Measurements from ENCODE around the gene PEG3. TPM values are rescaled to one million over a fixed set of nuclear protein-coding genes. Genes with fewer than 3 reads are reported as not detected.

PEG3 gene
- not detected in 2 replicates for total RNA-seq (2014; rRNA removed; shearing (Covaris generic))

DNA sequence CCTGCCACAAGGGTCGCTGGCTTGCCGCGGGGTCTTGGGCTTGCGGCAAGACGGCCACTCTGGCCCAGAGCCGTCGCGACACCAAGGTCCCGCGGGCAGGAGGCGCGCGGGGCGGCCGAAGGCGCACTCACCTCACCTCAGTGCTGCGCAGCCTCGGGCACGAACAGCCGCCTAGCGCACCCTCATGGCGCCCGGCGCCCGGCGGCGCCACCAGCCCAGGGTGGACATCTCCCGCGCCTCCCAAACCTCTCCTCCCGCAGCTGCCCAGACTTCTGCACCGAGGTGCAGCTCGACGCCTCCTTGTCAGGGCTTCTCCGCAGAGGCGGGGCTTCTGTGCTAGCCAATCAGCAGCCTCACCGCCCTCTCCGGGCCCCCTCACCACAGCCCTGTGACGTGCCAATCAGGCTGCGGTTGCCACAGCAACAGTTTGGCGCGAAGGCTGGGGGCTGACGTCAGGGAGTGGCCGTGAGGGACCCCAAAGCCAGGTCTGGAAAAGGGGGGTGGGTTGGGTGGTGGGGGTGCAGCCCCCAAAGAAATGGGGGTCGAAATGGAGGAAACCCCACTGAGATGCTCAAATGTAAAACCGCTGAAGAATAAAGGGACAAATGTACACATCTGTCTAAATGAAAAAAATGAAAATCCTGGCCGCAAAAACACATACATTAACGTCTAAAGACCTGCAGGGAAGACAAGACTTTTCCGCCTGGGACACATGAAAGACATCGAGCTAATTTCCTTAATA, at the start of gene PEG3, which contains the start of gene ZIM2:
Gene PEG3, minus strand, starts transcription at position 276 of the 742 bp plus-strand sequence. CDS start 16,071 bp downstream, outside the sequence.
Gene ZIM2, minus strand, starts transcription at position 276 of the 742 bp plus-strand sequence. CDS start 16,449 bp downstream, outside the sequence.
- Histone ChIP-seq H3K27me3 (replicated peaks) (no peaks in the 10 kb centered on the region), H3K9me3 (replicated peaks) (peaks cover 34% of the 10 kb centered on the region), H3K4me1 (replicated peaks) (no peaks in the 10 kb centered on the region), H3K4me3 (no peak within 1 kb of the TSS), H3K27ac (no peak within 1 kb of the TSS), H3K36me3 (no peaks in the 10 kb centered on the region)
- DNase-seq (ENCODE audit: low read depth in 1 of 2, low spot score in 2 of 2), result no peak

DNA sequence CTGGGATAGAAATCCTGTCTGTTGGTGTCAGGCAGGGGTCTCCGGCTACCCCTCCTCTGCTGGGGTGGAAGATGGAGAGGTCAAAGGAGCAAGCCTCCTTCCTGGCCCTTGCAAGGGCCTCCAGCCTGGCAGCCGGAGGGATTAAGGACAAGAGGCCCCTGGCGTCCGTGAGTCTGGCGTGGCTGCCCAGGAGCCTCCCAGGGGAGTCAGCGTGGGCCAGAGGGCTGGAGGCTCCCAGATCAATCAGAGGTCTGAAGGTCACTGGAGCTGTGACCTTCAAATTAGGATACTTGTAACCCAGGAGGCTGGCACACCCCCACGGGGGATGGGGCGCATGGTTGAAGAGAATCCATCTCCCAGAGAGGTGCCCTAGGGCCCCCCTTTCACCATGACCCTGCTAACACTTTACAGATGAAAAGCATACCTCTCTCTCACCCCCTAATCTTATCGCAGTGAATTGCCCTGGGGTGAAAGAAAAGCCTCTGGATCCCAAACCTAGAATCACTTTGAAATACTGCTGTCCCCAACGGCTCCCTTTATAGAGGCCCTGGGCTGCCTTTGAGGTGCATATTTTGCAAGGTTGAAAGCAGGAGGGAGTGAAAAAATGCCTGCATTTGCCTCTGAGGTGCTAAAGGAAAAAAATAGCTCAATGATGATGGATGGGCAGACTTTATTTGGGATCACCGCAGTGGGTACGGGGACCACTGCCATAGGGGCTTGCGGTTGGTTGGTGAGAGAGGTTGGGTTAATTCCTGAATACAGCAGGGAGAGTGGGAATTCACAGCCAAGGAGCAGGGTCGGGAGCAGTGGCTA, 44.9 kb upstream of the PEG3 start:
- no peak overlapping the region for H3K27ac ChIP-seq
- no peak overlapping the region for H3K4me3 ChIP-seq

DNA sequence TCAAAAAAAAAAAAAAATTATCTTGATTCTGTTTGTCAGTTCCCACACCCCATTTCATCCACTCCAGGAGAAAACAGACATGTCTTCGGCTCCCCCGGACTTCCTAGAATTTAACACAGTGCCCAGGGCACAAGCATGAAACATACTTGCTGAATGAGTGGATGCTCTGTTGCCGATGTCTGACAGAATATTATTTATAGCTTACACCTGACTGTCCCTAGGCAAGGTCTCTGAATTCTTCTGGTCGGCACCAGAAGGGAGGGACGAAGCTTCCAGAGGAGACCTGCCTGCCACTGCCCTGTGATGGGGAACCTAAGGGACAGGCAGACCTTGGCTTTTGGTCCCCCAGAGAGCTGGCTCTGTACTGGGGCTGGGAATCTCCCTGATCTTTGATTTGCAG, 43.9 kb upstream of the PEG3 start:
- Histone ChIP-seq H3K36me3 (no peaks in the 10 kb centered on the region), H3K9me3 (replicated peaks) (no peaks in the 10 kb centered on the region; the same call in none of the 2 replicates), H3K27me3 (replicated peaks) (no peaks in the 10 kb centered on the region), H3K4me3 (no peak overlapping the region), H3K4me1 (replicated peaks) (no peaks in the 10 kb centered on the region), H3K27ac (no peak overlapping the region)
- DNase-seq (ENCODE audit: low read depth in 1 of 2, low spot score in 2 of 2), result no peak

More for the DNA sequence above, 44.9 kb upstream of the PEG3 start:
- Histone ChIP-seq H3K4me1 (replicated peaks) (no peaks in the 10 kb centered on the region), H3K27me3 (replicated peaks) (no peaks in the 10 kb centered on the region), H3K36me3 (no peaks in the 10 kb centered on the region), H3K9me3 (replicated peaks) (no peaks in the 10 kb centered on the region; the same call in none of the 2 replicates)
- DNase-seq (ENCODE audit: low read depth in 1 of 2, low spot score in 2 of 2), result no peak

DNA sequence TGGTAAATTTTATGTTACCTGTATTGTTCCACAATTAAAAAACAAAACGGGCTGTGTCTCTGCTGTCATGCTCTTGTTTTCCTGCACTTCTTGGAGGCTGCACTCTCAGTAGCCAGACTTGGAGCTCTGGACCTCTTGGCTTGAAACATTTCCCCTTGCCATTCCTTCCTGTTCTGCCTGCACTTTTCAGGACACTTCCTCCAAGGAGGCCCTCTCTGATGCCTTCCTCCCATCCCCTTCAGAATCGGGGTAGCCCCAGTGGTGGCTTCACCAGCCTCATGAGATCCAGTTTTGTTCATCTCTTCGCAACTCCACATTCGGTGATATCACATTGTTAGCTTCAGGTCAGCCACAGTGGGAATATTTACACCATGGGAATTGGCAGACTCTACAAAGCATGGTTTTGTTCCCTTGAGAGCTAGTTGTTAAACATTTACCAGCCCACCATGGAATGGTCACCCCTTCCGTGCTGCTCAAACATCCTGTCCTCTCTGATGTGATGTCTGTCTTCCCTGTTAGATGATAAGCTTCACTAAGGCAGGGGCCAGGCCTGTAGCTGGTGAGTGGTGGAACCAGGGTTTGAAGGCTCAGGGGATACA, 40.2 kb upstream of the PEG3 start:
- H3K9me3 ChIP-seq (replicated peaks), result no peaks in the 10 kb centered on the region; the same call in 1 of the 2 replicates
- no peak for DNase-seq (ENCODE audit: low read depth in 1 of 2, low spot score in 2 of 2)
- no peaks in the 10 kb centered on the region for H3K27me3 ChIP-seq (replicated peaks)
- H3K36me3 ChIP-seq, result no peaks in the 10 kb centered on the region
- H3K4me3 ChIP-seq, result no peak overlapping the region
- no peak overlapping the region for H3K27ac ChIP-seq
- H3K4me1 ChIP-seq (replicated peaks), result no peaks in the 10 kb centered on the region

DNA sequence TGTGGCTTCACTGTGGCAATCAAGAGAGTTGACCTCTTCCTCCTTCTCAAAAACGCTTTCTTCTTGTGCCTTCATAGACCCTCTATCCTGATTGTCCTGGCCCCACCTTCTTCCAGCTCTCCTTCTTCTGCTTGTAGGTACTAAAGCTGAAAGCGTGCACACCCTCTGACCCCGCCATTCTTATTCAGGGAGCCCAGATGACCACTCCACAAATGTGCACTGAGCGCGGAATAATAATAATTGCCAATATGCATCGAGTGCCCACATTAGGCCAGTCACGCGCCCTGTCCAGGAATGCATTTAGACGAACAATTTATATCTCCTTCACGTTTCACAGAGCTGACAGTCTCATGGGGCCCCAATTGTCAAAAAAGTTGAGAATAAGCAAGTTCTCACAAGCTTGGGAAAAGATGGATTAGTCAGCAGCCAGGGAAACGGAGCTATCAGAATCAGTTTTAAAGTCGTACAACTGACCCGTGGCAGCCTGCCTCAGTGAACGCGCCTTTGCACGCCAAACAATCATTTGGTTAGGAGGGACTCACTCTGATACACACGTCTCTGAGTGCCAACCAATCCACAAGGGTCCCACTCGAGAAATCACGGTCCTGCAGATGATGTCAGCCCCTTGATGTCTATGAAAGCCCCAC, 36.7 kb upstream of the PEG3 start:
- H3K27ac ChIP-seq, result no peak overlapping the region
- H3K27me3 ChIP-seq (replicated peaks), result no peaks in the 10 kb centered on the region
- no peak overlapping the region for H3K4me3 ChIP-seq
- H3K9me3 ChIP-seq (replicated peaks), result no peaks in the 10 kb centered on the region
- DNase-seq (ENCODE audit: low read depth in 1 of 2, low spot score in 2 of 2), result no peak
- H3K4me1 ChIP-seq (replicated peaks), result no peaks in the 10 kb centered on the region
- H3K36me3 ChIP-seq, result no peaks in the 10 kb centered on the region

DNA sequence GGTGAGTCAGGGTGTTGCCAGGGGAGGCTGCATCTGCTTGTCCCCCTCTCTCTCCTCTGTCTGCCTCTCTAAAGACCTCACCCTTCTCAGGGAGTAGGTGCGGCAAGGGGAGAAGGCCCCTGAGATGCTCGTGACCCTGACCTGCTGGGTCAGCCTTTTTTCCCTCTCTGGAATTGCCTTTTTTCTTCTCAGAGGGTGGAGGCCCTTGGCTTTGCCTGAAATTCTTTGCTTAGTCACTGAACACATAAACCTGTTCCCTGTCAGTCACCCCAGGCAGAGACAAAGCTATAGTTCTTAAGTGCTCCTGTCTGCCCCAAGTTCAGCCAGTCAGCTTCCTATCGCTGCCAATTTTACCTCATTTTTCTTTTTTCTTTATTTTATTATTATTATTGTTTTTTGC, 35.2 kb upstream of the PEG3 start:
- no peaks in the 10 kb centered on the region for H3K27me3 ChIP-seq (replicated peaks)
- H3K36me3 ChIP-seq, result no peaks in the 10 kb centered on the region
- H3K4me3 ChIP-seq, result no peak overlapping the region
- no peak for DNase-seq (ENCODE audit: low read depth in 1 of 2, low spot score in 2 of 2)
- H3K4me1 ChIP-seq (replicated peaks), result no peaks in the 10 kb centered on the region
- H3K9me3 ChIP-seq (replicated peaks), result no peaks in the 10 kb centered on the region
- H3K27ac ChIP-seq, result no peak overlapping the region

DNA sequence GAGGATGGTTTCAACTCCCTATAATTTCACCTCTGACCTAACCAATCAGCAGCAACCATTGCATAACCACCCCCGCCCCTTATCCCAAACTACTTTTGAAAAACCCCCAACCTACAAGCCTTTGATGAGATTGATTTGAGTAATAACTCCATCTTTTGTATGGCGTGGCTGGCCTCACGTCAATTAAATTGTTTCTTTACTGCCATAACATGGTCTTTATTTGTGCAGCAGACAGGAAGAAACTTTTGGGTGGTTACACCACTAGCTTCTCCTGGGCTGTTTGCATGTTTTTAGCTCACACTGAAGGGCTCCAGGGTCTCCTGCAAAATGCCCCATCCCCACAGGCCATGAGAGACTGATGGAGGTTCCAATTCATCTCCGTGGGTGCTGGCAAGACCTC, 34.0 kb upstream of the PEG3 start:
- H3K27ac ChIP-seq, result no peak overlapping the region
- H3K4me1 ChIP-seq (replicated peaks), result no peaks in the 10 kb centered on the region
- no peaks in the 10 kb centered on the region for H3K36me3 ChIP-seq
- H3K4me3 ChIP-seq, result no peak overlapping the region
- no peaks in the 10 kb centered on the region for H3K9me3 ChIP-seq (replicated peaks)
- DNase-seq (ENCODE audit: low read depth in 1 of 2, low spot score in 2 of 2), result no peak
- H3K27me3 ChIP-seq (replicated peaks), result no peaks in the 10 kb centered on the region

DNA sequence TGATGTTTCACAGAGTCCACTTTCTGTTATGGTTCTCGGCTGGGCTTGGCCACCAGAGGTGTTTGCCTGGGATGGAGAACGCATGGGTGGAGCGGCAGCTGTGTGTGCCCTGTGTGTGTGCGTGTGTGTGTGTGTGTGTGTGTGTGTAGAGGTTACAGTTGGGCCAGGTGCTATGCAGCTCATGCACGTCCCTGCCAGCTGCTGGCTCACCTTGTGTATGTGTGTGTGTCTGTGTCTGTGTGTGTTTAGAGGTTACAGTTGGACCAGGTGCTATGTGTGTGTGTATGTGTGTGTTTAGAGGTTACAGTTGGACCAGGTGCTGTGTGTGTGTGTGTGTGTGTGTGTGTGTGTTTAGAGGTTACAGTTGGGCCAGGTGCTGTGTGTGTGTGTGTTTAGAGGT, 33.0 kb upstream of the PEG3 start:
- Histone ChIP-seq H3K4me3 (no peak overlapping the region), H3K9me3 (replicated peaks) (no peaks in the 10 kb centered on the region), H3K36me3 (no peaks in the 10 kb centered on the region), H3K4me1 (replicated peaks) (no peaks in the 10 kb centered on the region), H3K27ac (no peak overlapping the region), H3K27me3 (replicated peaks) (no peaks in the 10 kb centered on the region)
- no peak for DNase-seq (ENCODE audit: low read depth in 1 of 2, low spot score in 2 of 2)

DNA sequence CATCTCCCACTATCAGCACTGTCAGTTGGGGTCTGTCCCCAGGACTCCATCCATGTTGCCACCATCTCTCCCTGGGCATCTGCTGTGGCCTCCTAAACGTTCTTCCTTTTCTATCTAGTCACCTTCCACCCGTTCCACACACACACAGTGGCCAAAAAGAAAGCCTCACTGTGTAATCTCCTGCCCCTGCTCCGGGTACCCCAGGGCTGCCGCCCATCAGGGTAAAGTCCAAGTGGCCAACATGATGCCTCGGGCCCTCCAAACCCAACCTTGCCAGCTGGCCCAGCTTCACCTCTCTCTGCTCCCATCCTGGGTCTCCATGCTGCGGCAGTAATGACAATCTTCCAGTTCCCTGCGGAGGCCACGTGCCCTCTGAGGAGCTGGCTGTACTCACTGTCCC, 29.4 kb upstream of the PEG3 start:
- no peaks in the 10 kb centered on the region for H3K27me3 ChIP-seq (replicated peaks)
- DNase-seq (ENCODE audit: low read depth in 1 of 2, low spot score in 2 of 2), result no peak

DNA sequence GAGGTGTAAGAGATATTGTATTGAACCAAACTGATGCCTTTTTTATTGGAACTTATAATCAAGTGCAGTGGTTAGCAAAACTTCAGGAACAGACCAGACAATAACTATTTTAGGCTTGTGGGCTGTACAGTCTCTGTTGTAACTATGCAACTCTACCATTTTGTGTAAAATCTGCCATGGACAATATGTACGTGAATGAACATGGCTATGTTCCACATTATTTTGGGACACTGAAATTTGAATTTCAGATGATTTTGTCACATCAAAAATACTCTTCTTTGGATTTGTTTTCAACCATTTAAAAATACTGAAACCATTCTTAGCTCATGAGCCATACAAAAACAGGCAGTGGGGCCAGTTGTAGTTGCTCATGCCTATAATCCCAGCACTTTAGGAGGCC, 27.9 kb upstream of the PEG3 start:
- H3K36me3 ChIP-seq, result no peaks in the 10 kb centered on the region
- no peak overlapping the region for H3K27ac ChIP-seq
- no peaks in the 10 kb centered on the region for H3K4me1 ChIP-seq (replicated peaks)
- H3K27me3 ChIP-seq (replicated peaks), result no peaks in the 10 kb centered on the region
- no peak for DNase-seq (ENCODE audit: low read depth in 1 of 2, low spot score in 2 of 2)
- no peak overlapping the region for H3K4me3 ChIP-seq
- peaks cover 20% of the 10 kb centered on the region for H3K9me3 ChIP-seq (replicated peaks)

More for the DNA sequence above, 29.4 kb upstream of the PEG3 start:
- Histone ChIP-seq H3K4me3 (no peak overlapping the region), H3K36me3 (no peaks in the 10 kb centered on the region), H3K27ac (no peak overlapping the region), H3K4me1 (replicated peaks) (no peaks in the 10 kb centered on the region), H3K9me3 (replicated peaks) (peaks cover 15% of the 10 kb centered on the region)

DNA sequence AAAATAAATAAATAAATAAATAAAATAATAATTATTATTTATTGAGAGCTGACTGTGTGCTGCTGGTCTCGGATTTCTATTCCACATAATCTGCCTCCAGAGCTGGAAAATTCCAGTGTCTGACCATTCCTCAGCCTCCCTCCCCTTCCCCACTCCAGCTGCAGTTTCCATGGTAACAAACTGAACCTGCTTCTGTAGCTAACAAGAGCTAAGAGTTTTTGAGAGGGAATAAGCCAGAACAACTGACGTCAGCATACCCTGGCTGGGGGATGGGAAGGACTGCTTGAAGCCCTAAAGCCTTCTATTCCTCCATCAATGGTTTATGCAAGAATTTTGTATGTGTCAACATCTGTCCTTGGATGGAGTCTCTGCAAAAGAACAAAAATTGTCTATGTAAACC, 26.0 kb upstream of the PEG3 start:
- H3K27me3 ChIP-seq (replicated peaks), result no peaks in the 10 kb centered on the region
- H3K27ac ChIP-seq, result no peak overlapping the region
- peaks cover 20% of the 10 kb centered on the region for H3K9me3 ChIP-seq (replicated peaks)
- H3K36me3 ChIP-seq, result no peaks in the 10 kb centered on the region
- H3K4me1 ChIP-seq (replicated peaks), result no peaks in the 10 kb centered on the region
- no peak for DNase-seq (ENCODE audit: low read depth in 1 of 2, low spot score in 2 of 2)
- H3K4me3 ChIP-seq, result no peak overlapping the region

DNA sequence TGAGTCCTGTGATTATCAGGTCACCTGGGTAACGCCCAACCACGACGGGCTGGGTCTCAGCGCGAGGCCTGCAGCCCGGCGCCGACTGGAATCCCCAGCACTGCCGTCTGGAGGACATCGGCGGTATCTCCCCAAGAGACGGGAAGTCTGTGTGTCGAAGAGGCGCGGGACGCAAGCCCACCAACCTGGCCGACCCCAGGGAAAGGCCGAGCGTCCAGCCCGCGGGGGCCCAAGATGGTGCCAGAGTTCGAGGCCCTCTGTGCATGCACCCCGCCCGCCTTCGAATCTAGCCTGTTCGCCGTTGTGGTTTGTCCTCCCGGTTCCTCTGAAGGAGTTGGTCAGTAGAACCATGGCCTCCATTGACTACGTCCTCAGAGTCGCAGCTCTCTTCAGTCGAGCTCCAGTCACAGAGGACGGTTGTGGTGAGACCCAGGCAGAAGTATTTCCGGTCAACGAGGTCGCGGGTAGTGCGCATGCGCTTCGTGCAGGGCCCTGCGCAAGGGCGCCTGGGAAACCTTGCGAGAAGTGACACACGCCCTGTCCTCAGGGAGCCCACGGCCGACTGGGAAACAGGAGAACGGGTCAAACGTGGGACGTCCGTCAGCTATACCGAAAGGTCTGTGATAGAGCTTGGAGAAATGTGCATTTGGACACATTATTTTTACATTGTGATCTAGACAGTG, 24.1 kb upstream of the PEG3 start:
- no peak for DNase-seq (ENCODE audit: low read depth in 1 of 2, low spot score in 2 of 2)
- no peak overlapping the region for H3K27ac ChIP-seq
- no peaks in the 10 kb centered on the region for H3K27me3 ChIP-seq (replicated peaks)
- H3K9me3 ChIP-seq (replicated peaks), result peaks cover 20% of the 10 kb centered on the region
- no peaks in the 10 kb centered on the region for H3K4me1 ChIP-seq (replicated peaks)
- no peaks in the 10 kb centered on the region for H3K36me3 ChIP-seq
- H3K4me3 ChIP-seq, result no peak overlapping the region

DNA sequence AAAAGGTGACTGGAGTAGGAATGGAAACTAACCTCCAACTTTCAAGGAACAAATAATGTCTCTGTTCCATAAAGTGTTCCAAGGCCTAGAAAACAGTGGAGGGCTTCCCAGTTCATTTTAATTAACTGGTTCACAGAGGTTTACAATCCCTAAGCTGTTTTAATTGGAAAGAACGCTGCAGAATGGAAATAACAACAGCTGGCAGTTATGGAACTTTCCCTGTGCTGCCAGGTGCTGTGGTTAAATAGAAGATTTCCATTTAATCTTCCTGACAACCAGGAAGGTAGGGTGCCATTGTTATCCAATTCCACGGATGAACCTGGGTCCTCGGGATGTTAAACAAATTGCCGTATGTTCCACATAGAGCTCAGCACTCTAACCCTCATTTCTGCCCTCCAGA, 22.2 kb upstream of the PEG3 start:
- H3K9me3 ChIP-seq (replicated peaks), result peaks cover 13% of the 10 kb centered on the region
- no peak overlapping the region for H3K4me3 ChIP-seq
- no peaks in the 10 kb centered on the region for H3K4me1 ChIP-seq (replicated peaks)
- H3K27me3 ChIP-seq (replicated peaks), result no peaks in the 10 kb centered on the region
- DNase-seq (ENCODE audit: low read depth in 1 of 2, low spot score in 2 of 2), result no peak
- no peaks in the 10 kb centered on the region for H3K36me3 ChIP-seq
- no peak overlapping the region for H3K27ac ChIP-seq
